Subcutaneous abdominal adipose tissue (tissue), 5 donors: Measurements from ENCODE around the gene NUP107.

Experiments used
- H3K27ac ChIP-seq: one replicate; pipeline ENCODE4 v1.7.0; 2013; ENCODE audit warnings: low read depth, mild to moderate bottlenecking, inconsistent platforms, low read length, moderate library complexity
- H3K27me3 ChIP-seq, 5 donors: one replicate each; pipeline ENCODE4 v1.7.0; 2013; ENCODE audit warnings: low read length in 5 of 5, inconsistent platforms in 1 of 5; ENCODE audit not compliant: control insufficient read depth in 5 of 5, insufficient read depth in 4 of 5
- H3K36me3 ChIP-seq, 5 donors: one replicate each; pipeline ENCODE4 v1.7.0; 2013; ENCODE audit warnings: low read length in 5 of 5; ENCODE audit not compliant: control insufficient read depth in 5 of 5, insufficient read depth in 5 of 5
- H3K4me1 ChIP-seq, 5 donors: one replicate each; pipeline ENCODE4 v1.7.0; 2013; ENCODE audit warnings: low read length in 5 of 5, mild to moderate bottlenecking in 3 of 5, moderate library complexity in 1 of 5; ENCODE audit not compliant: control insufficient read depth in 5 of 5, insufficient read depth in 5 of 5
- H3K4me3 ChIP-seq, 5 donors: one replicate each; pipeline ENCODE4 v1.7.0; 2013; ENCODE audit warnings: low read length in 5 of 5, low read depth in 1 of 5
- H3K9ac ChIP-seq, 5 donors: one replicate each; pipeline ENCODE4 v1.7.0; 2013; ENCODE audit warnings: low read length in 5 of 5, mild to moderate bottlenecking in 4 of 5, moderate library complexity in 3 of 5
- H3K9me3 ChIP-seq, 5 donors: one replicate each; pipeline ENCODE4 v1.7.0; 2013; ENCODE audit warnings: low read length in 5 of 5; ENCODE audit not compliant: control insufficient read depth in 5 of 5
- donor health status: healthy.
- donor health status: healthy.
- donor health status: healthy.
- donor health status: healthy.
- donor health status: healthy.

NUP107 gene

DNA sequence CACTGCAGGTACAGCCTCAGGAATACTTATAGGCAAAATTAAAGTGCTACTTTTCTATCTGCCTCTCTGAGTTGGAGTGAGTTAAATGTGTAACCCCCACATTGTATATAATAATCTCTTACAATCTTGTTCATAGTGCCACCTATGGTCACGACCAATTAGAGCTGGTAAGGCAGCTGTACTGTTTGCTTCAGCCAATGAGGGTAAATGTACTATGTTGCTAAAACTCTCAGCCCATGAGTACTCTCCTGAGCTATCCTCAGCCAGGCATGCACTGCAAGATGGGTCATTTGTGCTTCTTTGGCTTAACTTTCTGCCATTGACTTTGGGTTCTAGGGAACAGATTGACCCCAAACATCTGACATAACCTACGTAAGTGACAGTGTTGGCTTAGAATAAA, 106.2 kb downstream of the NUP107 start:
- H3K27me3 ChIP-seq, result no peaks in the 10 kb centered on the region
- H3K4me1 ChIP-seq, result peaks cover 0 to 1% (median 0%) of the 10 kb centered on the region in 5 donors
- no peaks in the 10 kb centered on the region for H3K9me3 ChIP-seq
- H3K27ac ChIP-seq, result no peak overlapping the region
- no peak overlapping the region for H3K9ac ChIP-seq
- no peaks in the 10 kb centered on the region for H3K36me3 ChIP-seq
- H3K4me3 ChIP-seq, result no peak overlapping the region

DNA sequence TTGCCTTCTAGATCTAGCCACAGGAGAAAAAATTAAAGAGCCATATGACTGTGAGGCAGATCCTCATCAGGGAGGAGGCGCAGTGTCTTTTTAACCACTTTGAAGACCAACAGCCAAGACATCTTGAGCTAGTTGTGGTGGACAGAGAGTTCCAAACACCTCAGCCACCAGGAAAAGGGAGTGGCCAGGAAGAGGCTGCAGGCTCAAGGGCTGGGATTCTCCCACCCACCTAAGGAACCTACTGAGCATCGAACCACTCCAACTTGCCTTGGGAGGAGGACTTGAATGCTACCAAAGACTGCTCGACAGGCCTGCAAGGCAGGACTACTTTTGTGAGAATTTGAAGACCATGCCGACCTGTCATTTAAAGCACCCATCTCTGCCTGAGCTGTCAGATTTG, 106.7 kb downstream of the NUP107 start:
- no peak overlapping the region for H3K27ac ChIP-seq
- H3K36me3 ChIP-seq, result no peaks in the 10 kb centered on the region
- no peak overlapping the region for H3K4me3 ChIP-seq
- H3K9me3 ChIP-seq, result no peaks in the 10 kb centered on the region
- H3K9ac ChIP-seq, result no peak overlapping the region
- H3K27me3 ChIP-seq, result no peaks in the 10 kb centered on the region
- no peaks in the 10 kb centered on the region for H3K4me1 ChIP-seq

DNA sequence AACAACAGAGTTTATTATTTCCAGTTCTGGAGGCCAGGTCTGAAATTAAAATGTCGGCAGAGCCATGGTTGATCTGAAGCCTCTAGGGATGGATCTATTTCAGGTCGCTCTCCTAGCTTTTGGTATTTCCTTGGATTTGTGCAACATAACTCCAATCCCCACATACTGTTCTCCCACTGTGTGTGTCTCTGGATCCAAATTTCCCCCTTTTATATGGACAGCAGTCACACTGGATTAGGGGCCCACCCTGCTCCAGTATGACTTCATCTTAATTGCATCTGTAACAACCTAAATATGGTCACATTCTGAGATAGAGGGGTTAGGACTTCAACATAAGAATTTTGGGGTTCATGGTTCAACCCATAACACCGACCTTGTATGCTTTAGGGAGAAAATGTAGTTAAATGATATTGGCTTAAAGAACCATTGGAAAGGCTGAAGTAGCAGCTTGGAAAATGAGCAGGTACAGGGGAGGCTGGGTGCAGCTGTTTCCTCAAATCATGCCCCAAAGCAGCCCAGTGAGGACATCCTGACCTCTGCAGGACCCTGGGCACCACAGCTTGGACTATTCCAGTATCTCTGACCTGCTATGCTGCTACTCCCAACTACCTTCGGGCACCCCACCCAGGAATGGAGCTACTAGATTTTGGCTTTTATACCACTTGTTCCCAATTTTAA, 107.3 kb downstream of the NUP107 start:
- Histone ChIP-seq H3K4me1 (no peaks in the 10 kb centered on the region), H3K9me3 (no peaks in the 10 kb centered on the region), H3K27me3 (no peaks in the 10 kb centered on the region), H3K27ac (no peak overlapping the region), H3K4me3 (no peak overlapping the region), H3K36me3 (no peaks in the 10 kb centered on the region), H3K9ac (no peak overlapping the region)

DNA sequence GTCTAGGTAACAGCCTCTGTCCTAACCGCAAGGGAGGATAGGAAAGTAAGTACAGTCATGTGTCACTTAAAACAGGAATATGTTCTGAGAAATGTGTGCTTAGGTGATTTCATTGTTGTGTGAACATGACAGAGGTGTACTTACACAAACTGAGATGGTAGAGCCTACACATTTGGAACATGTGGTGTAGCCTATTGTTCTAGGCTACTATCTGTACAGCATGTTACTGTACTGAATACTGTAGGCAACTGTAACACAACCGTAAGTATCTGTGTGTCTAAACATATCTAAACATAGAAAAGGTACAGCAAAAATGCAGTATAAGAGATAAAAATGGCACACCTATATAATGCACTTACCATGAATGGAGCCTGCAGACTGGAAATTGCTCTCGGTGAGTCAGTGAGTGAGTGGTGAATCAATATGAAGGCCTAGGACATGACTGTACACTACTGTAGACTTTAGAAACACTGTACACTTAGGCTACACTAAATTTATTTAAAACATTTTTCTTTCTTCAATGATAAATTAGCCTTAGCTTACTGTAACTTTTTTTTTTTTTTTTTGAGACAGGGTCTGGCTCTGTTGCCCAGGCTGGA, 108.0 kb downstream of the NUP107 start:
- Histone ChIP-seq H3K36me3 (no peaks in the 10 kb centered on the region), H3K9ac (no peak overlapping the region), H3K4me1 (no peaks in the 10 kb centered on the region), H3K9me3 (no peaks in the 10 kb centered on the region), H3K27me3 (no peaks in the 10 kb centered on the region), H3K27ac (no peak overlapping the region), H3K4me3 (no peak overlapping the region)
